HepG2 (cell line): ENCODE measurements around the gene PRSS48. TPM values are rescaled to one million over a fixed set of nuclear protein-coding genes. Genes with fewer than 3 reads are reported as not detected.

Experiments used
- ATAC-seq: fragments of 200-7000 bp; cut with Tn5 transposase; 3 replicates; pipeline ENCODE4 v1.9.1; 2020; ENCODE audit warnings: mild to moderate bottlenecking, moderate library complexity
- BruUV-seq: library from RNA; stranded (reverse); fragments of 400-500 nt; replicated peaks from 2 replicates; lab custom pipeline; 2021; lab: Mats Ljungman, UMichigan
- CTCF ChIA-PET: fragments of 300-600 bp; formaldehyde crosslinking; extraction: SDS; loops from one replicate; lab custom pipeline; 2021; ENCODE audit warnings: low total read pairs, inconsistent platforms, low intra/inter-chr PET ratio; lab: Yijun Ruan, JAX
- POLR2A ChIA-PET: fragments of 350-600 bp; sonication (Branson Sonifier 250); formaldehyde crosslinking; loops from one replicate; lab custom pipeline; 2020; ENCODE audit warnings: antibody characterized with exemption, inconsistent platforms; lab: Yijun Ruan, JAX
- DNase-seq: peaks from one replicate; pipeline ENCODE4 v3.0.0-alpha.2; 2015; ENCODE audit warnings: low spot score
- FAIRE-seq: peaks from 3 replicates; lab custom pipeline; 2011; peaks lifted over from hg19 to GRCh38; lab: Jason Lieb, UNC
- H2AFZ ChIP-seq: one replicate; pipeline ENCODE4 v1.6.1; 2011; ENCODE audit warnings: low read length, inconsistent platforms
- H3K27ac ChIP-seq: fragments of 300-600 bp; 3 replicates; pipeline ENCODE4 v1.8.0; 2011; ENCODE audit warnings: mixed run types, mild to moderate bottlenecking, mixed read lengths, low read length, inconsistent platforms; ENCODE audit not compliant: insufficient read depth; ENCODE audit errors: extremely low read length
- H3K27me3 ChIP-seq, 2 experiments: fragments of 200-600 bp in 1 of 2; 2 replicates in 1 of 2; 3 replicates in 1 of 2; pipeline versions ENCODE4 v1.6.0 to v1.8.0; 2011; ENCODE audit warnings: low read length in 2 of 2, mild to moderate bottlenecking in 2 of 2, moderate library complexity in 2 of 2, inconsistent platforms in 1 of 2; ENCODE audit not compliant: insufficient read depth in 2 of 2, control insufficient read depth in 1 of 2
- H3K36me3 ChIP-seq, 2 experiments: fragments of 200-600 bp in 1 of 2; replicated peaks in 1 of 2; 2 replicates in 1 of 2; 3 replicates in 1 of 2; pipeline versions ENCODE4 v1.5.1 to v1.8.0; 2011; ENCODE audit warnings: low read length in 2 of 2, inconsistent platforms in 1 of 2; ENCODE audit not compliant: insufficient read depth in 2 of 2, control insufficient read depth in 1 of 2
- H3K4me1 ChIP-seq: 2 replicates; pipeline ENCODE4 v1.5.1; 2012; ENCODE audit warnings: low read length, inconsistent platforms; ENCODE audit not compliant: insufficient read depth
- H3K4me2 ChIP-seq: 2 replicates; pipeline ENCODE4 v1.6.0; 2011; ENCODE audit warnings: low read depth, low read length, inconsistent platforms
- H3K4me3 ChIP-seq, 3 experiments: fragments of 200-600 bp in 1 of 3; sonication (generic), shearing (Covaris generic) in 1 of 3; replicated peaks in 1 of 3; 2 replicates each; pipeline ENCODE4 v1.5.1; 2011 to 2016; ENCODE audit warnings: low read length in 3 of 3, inconsistent platforms in 2 of 3, low read depth in 2 of 3, mild to moderate bottlenecking in 2 of 3, control low read depth in 1 of 3, mixed read lengths in 1 of 3; ENCODE audit not compliant: insufficient read depth in 1 of 3
- H3K79me2 ChIP-seq: one replicate; pipeline ENCODE4 v1.6.1; 2011; ENCODE audit warnings: low read length, inconsistent platforms; ENCODE audit not compliant: insufficient read depth
- H3K9ac ChIP-seq: 2 replicates; pipeline ENCODE4 v1.6.0; 2011; ENCODE audit warnings: mild to moderate bottlenecking, low read depth, low read length, inconsistent platforms; ENCODE audit not compliant: insufficient read depth
- H3K9me3 ChIP-seq: 2 replicates; pipeline ENCODE4 v1.5.1; 2012; ENCODE audit warnings: mild to moderate bottlenecking, low read length
- H4K20me1 ChIP-seq: 2 replicates; pipeline ENCODE4 v1.6.0; 2011; ENCODE audit warnings: inconsistent platforms, mild to moderate bottlenecking, low read length, moderate library complexity; ENCODE audit not compliant: insufficient read depth
- CEBPB ChIP-seq: IDR thresholded peaks from 2 replicates; pipeline ENCODE4 v1.6.1; 2011; ENCODE audit warnings: low read depth, low read length, improper control_type of control experiment, borderline replicate concordance
- CEBPG ChIP-seq: IDR thresholded peaks from 2 replicates; pipeline ENCODE4 v1.6.1; 2016
- FOSL2 ChIP-seq: sonication (generic); formaldehyde crosslinking; IDR thresholded peaks from 2 replicates; pipeline ENCODE4 v1.4.0; 2020; ENCODE audit warnings: missing genetic modification reagents
- GTF2F1 ChIP-seq: fragments of 150-350 bp; IDR thresholded peaks from 2 replicates; pipeline ENCODE4 v1.6.1; 2014; ENCODE audit warnings: low read length
- NFKB2 ChIP-seq: sonication (generic); formaldehyde crosslinking; IDR thresholded peaks from 2 replicates; pipeline ENCODE4 v1.4.0; 2020; ENCODE audit warnings: missing genetic modification reagents, borderline replicate concordance
- ZNF205 ChIP-seq: IDR thresholded peaks from 2 replicates; pipeline ENCODE4 v1.6.1; 2018; ENCODE audit warnings: missing biosample characterization, missing genetic modification reagents
- ZNF577 ChIP-seq: sonication (generic); formaldehyde crosslinking; IDR thresholded peaks from 2 replicates; pipeline ENCODE4 v1.4.0; 2020; ENCODE audit warnings: mild to moderate bottlenecking, low read depth, missing genetic modification reagents, borderline replicate concordance
- ZNF768 ChIP-seq: sonication (generic); formaldehyde crosslinking; IDR thresholded peaks from 2 replicates; pipeline ENCODE4 v1.4.0; 2020; ENCODE audit warnings: missing genetic modification reagents
- ZNF772 ChIP-seq: sonication (generic); formaldehyde crosslinking; IDR thresholded peaks from 2 replicates; pipeline ENCODE4 v1.5.0; 2020; ENCODE audit warnings: mild to moderate bottlenecking, missing genetic modification reagents
- WGBS: methylation state at CpG from one replicate; pipeline ENCODE4 v1.1.6; 2017; ENCODE audit warnings: low lambda C conversion rate; 5-methylcytosine and 5-hydroxymethylcytosine counted together
- in situ Hi-C: cut with HindIII; loops from 2 replicates; pipeline ENCODE4 v1.10.0; 2017; ENCODE audit warnings: low pct_unique_long_range_greater_than_20kb; ENCODE audit not compliant: extremely low pct_ligation_motif_present
- intact Hi-C: fragments of 100-400 bp; cut with micrococcal nuclease; formaldehyde crosslinking; loops from one replicate; pipeline ENCODE4 v1.10.0; 2022; ENCODE audit not compliant: unreplicated experiment
- polyA plus RNA-seq, 8 experiments: library from polyadenylated mRNA; depleted of rRNA in 3 of 8; stranded (reverse) in 7 of 8; unstranded in 1 of 8; fragments of >200 nt; fragmentation: Illumina TruSeq in 4 of 8; extraction: Trizol in 4 of 8; gene quantifications; 2 replicates each; pipeline versions ENCODE4 v1.2.1 to v1.2.3, GENCODE V29; 2011 to 2016; ENCODE audit warnings: low read depth in 4 of 8, missing spikeins in 1 of 8, mixed read lengths in 1 of 8; ENCODE audit not compliant: insufficient read depth in 1 of 8
- total RNA-seq, 5 experiments: library from RNA; depleted of rRNA; stranded (reverse); fragments of >200 nt; fragmentation: Illumina TruSeq; extraction: Trizol; gene quantifications; 2 replicates each; pipeline ENCODE4 v1.2.3, GENCODE V29; 2016; ENCODE audit warnings: low read depth in 1 of 5
- TF ChIP-seq, protein P1 (sequence below): sonication (generic); formaldehyde crosslinking; IDR thresholded peaks from 2 replicates; pipeline ENCODE4 v1.4.0; 2020; ENCODE audit warnings: missing genetic modification reagents
- TF ChIP-seq, protein P2 (sequence below): sonication (generic); formaldehyde crosslinking; IDR thresholded peaks from 2 replicates; pipeline ENCODE4 v1.4.0; 2020; ENCODE audit warnings: missing genetic modification reagents

Gene PRSS48
- total and polyA plus RNA-seq, 2 of the 13 experiments (the other 11 are each of a cell fraction or from before 2014, with no cell fraction given), result not detected

DNA sequence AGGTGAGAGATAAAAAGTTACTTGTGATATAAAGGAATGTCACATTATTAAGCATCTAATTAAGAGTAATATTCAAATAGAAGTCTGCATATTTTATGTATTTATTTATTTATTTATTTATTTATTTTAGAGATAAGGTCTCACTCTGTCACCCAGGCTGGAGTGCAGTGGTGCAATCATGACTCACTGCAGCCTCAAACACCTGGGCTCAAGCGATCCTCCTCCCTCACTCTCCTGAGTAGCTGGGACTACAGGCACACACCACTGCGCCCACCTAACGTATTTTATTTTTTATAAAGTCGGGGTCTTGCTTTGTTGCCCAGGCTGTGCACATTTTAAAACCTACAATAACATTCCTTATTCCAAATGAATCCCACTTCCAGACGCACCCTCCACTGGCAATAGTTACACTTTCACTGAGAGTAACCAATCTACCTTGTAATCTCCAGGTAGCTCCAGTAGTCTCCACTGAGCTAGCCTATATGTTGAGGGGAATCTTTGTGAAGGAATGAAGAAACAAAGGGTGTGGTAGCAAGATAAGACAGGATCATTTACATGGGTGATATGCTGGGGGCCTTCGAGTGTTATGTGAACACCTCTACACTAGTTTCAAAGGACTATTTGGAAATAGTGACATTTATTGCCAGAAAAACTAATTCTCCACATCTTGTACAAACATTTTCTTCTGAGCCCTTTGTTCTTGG lies 36.5 kb downstream of the PRSS48 start:
- Histone ChIP-seq H4K20me1 (peaks cover 68% of the 10 kb centered on the region), H3K9ac (no peak overlapping the region), H3K9me3 (no peaks in the 10 kb centered on the region), H3K4me3 (no peak overlapping the region), H3K36me3 (peaks cover 8 to 48% of the 10 kb centered on the region in 2 experiments), H3K4me1 (peaks cover 55% of the 10 kb centered on the region), H3K4me2 (no peak overlapping the region), H3K79me2 (peaks cover 98% of the 10 kb centered on the region), H3K27ac (peak overlapping the region; percentile 37), H2AFZ (no peak overlapping the region), H3K27me3 (no peaks in the 10 kb centered on the region)
- 66% methylated on average over 6 of the region's 6 CpGs for WGBS
- ATAC-seq (peak; percentile 36; the same call in 2 of the 3 replicates), DNase-seq (peak; percentile 18), FAIRE-seq (no peak)
- intact Hi-C loops (no loop called here), in situ Hi-C loops (no loop called here)
- ChIA-PET POLR2A (interaction anchor here (3.6 kb wide), 1 partner anchor 11 kb away, joined by 47 read pairs; the partner anchor contains the start of gene SH3D19), CTCF (no interaction called here)
- TF ChIP-seq FOSL2 (CRISPR knock-in tag) (peak; percentile 88), ZNF768 (CRISPR knock-in tag) (no peak), ZNF205 (CRISPR knock-in tag) (no peak), CEBPG (CRISPR knock-in tag) (peak; percentile 37; the same call in 1 of the 2 replicates), ZNF772 (CRISPR knock-in tag) (no peak), CEBPB (peak; percentile 33; the same call in 1 of the 2 replicates), ZNF577 (CRISPR knock-in tag) (no peak), GTF2F1 (no peak), NFKB2 (no peak)
- TF ChIP-seq, protein P1, sequence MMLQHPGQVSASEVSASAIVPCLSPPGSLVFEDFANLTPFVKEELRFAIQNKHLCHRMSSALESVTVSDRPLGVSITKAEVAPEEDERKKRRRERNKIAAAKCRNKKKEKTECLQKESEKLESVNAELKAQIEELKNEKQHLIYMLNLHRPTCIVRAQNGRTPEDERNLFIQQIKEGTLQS (CRISPR knock-in tag), result 0 out of 2 replicates have a peak, but pooled peaks have one; percentile 49
- TF ChIP-seq, protein P2, sequence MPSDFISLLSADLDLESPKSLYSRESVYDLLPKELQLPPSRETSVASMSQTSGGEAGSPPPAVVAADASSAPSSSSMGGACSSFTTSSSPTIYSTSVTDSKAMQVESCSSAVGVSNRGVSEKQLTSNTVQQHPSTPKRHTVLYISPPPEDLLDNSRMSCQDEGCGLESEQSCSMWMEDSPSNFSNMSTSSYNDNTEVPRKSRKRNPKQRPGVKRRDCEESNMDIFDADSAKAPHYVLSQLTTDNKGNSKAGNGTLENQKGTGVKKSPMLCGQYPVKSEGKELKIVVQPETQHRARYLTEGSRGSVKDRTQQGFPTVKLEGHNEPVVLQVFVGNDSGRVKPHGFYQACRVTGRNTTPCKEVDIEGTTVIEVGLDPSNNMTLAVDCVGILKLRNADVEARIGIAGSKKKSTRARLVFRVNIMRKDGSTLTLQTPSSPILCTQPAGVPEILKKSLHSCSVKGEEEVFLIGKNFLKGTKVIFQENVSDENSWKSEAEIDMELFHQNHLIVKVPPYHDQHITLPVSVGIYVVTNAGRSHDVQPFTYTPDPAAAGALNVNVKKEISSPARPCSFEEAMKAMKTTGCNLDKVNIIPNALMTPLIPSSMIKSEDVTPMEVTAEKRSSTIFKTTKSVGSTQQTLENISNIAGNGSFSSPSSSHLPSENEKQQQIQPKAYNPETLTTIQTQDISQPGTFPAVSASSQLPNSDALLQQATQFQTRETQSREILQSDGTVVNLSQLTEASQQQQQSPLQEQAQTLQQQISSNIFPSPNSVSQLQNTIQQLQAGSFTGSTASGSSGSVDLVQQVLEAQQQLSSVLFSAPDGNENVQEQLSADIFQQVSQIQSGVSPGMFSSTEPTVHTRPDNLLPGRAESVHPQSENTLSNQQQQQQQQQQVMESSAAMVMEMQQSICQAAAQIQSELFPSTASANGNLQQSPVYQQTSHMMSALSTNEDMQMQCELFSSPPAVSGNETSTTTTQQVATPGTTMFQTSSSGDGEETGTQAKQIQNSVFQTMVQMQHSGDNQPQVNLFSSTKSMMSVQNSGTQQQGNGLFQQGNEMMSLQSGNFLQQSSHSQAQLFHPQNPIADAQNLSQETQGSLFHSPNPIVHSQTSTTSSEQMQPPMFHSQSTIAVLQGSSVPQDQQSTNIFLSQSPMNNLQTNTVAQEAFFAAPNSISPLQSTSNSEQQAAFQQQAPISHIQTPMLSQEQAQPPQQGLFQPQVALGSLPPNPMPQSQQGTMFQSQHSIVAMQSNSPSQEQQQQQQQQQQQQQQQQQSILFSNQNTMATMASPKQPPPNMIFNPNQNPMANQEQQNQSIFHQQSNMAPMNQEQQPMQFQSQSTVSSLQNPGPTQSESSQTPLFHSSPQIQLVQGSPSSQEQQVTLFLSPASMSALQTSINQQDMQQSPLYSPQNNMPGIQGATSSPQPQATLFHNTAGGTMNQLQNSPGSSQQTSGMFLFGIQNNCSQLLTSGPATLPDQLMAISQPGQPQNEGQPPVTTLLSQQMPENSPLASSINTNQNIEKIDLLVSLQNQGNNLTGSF (CRISPR knock-in tag), result no peak
- no TSS peak for BruUV-seq
